SJCRH30 (cell line): Measurements from ENCODE around the gene SLC25A21. TPM values are rescaled to one million over a fixed set of nuclear protein-coding genes. Genes with fewer than 3 reads are reported as not detected.

Experiments used
- total RNA-seq: library from RNA; depleted of rRNA; stranded (reverse); fragments of >200 nt; shearing (Covaris generic); gene quantifications from 2 replicates; pipeline ENCODE4 v1.2.3, GENCODE V29; 2014; rRNA removed

SLC25A21 gene
- total RNA-seq, 1 experiment from 2014 or later, result 0.45 TPM

Other genes starting within 250 kb of the SLC25A21 start
- gene MIPOL1, start 25.3 kb upstream of the SLC25A21 start, total RNA-seq, result 10.6 and 11.1 TPM in 2 replicates